WI38 (cell line): ENCODE data around the gene TUBB3.

Experiments used
- H3K4me3 ChIP-seq: 2 replicates; pipeline ENCODE4 v1.5.1; 2011; ENCODE audit warnings: low read depth, mild to moderate bottlenecking, control low read depth, low read length
- TF ChIP-seq, protein P1 (sequence below): IDR thresholded peaks from 2 replicates; pipeline ENCODE4 v1.5.1; 2012; ENCODE audit warnings: low read depth, mild to moderate bottlenecking, control low read depth, low read length

The TUBB3 gene

GRCh38 chr16:89920723-89921122 is 2.4 kb upstream of the TUBB3 start:
- no peak overlapping the region for H3K4me3 ChIP-seq

GRCh38 chr16:89921131-89921701 is 1.9 kb upstream of the TUBB3 start:
- TF ChIP-seq, protein P1, sequence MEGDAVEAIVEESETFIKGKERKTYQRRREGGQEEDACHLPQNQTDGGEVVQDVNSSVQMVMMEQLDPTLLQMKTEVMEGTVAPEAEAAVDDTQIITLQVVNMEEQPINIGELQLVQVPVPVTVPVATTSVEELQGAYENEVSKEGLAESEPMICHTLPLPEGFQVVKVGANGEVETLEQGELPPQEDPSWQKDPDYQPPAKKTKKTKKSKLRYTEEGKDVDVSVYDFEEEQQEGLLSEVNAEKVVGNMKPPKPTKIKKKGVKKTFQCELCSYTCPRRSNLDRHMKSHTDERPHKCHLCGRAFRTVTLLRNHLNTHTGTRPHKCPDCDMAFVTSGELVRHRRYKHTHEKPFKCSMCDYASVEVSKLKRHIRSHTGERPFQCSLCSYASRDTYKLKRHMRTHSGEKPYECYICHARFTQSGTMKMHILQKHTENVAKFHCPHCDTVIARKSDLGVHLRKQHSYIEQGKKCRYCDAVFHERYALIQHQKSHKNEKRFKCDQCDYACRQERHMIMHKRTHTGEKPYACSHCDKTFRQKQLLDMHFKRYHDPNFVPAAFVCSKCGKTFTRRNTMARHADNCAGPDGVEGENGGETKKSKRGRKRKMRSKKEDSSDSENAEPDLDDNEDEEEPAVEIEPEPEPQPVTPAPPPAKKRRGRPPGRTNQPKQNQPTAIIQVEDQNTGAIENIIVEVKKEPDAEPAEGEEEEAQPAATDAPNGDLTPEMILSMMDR = no peak
- peak overlapping the region; percentile 78 for H3K4me3 ChIP-seq

More at GRCh38 chr16:89920723-89921122, 2.4 kb upstream of the TUBB3 start:
- TF ChIP-seq, protein P1 = no peak

GRCh38 chr16:89921702-89922476 is 1.3 kb upstream of the TUBB3 start:
- TF ChIP-seq, protein P1 = no peak
- H3K4me3 ChIP-seq = peak overlapping the region; percentile 78

DNA sequence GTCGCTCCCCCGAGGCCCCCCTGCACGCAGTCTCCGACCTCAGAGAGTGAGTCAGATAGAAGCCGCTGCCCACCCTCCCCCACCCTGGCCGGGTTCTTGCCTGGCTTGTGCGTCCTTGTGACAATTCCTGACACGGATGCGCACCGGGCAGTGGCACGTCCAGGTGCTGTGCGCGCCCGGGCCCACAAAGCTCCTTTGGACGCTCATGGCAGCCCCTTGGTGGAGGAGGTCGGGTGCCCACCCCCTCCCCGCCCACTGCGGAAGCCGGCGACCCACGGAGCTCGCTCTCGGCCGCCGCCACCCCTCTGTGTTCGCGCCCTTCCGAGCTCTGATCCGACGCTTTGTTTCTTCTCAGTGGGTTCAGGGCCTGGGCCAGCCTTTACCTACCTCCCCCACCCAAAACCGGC is 662 bp upstream of the TUBB3 start:
- TF ChIP-seq, protein P1 = no peak
- peak overlapping the region; percentile 78 for H3K4me3 ChIP-seq

DNA sequence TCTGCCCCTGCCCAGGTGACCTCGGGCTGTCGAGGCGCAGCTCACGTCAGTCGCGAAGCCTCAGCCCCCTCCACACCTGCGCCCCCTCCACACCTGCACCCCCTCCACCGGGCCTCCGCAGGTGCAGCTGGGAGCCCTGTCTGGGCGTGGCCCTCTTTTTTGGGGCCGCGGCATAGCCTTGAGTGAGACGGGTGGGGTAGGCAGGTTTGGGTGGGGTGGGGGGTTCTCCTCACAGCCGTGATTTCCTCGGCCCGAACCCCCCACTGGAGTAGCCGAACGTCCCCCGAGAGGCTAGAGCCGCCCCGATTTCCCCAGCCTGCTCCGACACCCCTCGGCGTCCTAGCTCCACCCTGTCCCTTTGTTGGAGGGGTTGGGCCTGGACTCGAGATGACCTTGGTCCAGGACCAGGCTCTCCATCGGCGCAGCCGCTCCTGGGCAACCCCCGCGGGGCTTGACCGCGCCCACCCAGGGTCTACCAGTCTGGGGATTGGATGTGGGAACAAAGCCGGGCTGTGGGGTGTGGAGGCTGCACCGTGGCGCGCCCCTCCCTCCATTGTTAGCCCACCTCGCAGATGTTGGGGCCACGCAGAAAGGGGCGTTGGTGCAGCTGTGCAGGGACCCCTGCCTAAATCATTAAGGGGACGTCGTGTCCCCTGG is 626 bp downstream of the TUBB3 start:
- TF ChIP-seq, protein P1 = no peak
- peak overlapping the region; percentile 73 for H3K4me3 ChIP-seq

- H3K4me3 ChIP-seq = peak overlapping the region; percentile 73
Measured at GRCh38 chr16:89924297-89924924, 1.3 kb downstream of the TUBB3 start.

More at GRCh38 chr16:89924297-89924924, 1.3 kb downstream of the TUBB3 start:
- TF ChIP-seq, protein P1 = no peak
